Measurements from ENCODE around the gene KIF25. TPM values are rescaled to one million over a fixed set of nuclear protein-coding genes. Genes with fewer than 3 reads are reported as not detected.

The KIF25 gene
- total and polyA plus RNA-seq, 7 donors = 0.10 to 0.43 (median 0.20) TPM; not detected in 2

DNA sequence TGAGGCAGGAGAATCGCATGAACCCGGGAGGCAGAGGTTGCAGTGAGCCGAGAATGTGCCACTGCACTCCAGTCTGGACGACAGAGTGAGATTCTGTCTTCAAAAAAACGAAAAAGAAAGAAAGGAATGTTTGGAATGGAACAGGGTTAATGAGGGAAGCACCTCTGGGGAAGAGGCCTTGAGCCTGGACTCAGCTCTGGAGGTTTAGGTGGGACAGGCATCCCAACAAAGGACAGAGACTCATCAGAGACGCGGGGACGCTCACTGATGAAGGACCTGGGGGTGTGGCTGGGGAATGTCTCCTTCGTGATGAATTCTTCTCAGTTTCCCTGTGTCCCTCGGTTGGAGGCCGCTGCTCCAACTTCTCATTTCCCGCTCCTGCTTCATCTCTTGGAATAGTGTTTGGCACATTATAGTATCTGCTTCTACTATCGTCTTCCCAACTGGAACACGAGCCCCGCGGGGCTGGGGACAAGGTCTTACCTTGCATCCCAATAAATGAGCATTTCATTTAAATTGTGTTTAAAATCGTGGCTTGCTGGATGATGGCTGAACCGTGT lies 27.6 kb downstream of the KIF25 start:
- Histone ChIP-seq H3K4me3 (no peak overlapping the region), H3K27ac (no peak overlapping the region), H3K27me3 (ENCODE audit: insufficient read depth in 3 of 3, low read length in 2 of 3) (no peaks in the 10 kb centered on the region), H3K9me3 (no peaks in the 10 kb centered on the region), H3K36me3 (ENCODE audit: insufficient read depth in 1 of 2, low read depth in 1 of 2) (no peaks in the 10 kb centered on the region), H3K4me1 (no peaks in the 10 kb centered on the region)
- intact Hi-C loops (cut with DNase I) = no loop called here
- no peak for DNase-seq
- WGBS, 3 donors = 85 to 88% (median 86%) methylated on average over 18 of the region's 18 CpGs
- no peak for ATAC-seq
- TF ChIP-seq, protein P1, sequence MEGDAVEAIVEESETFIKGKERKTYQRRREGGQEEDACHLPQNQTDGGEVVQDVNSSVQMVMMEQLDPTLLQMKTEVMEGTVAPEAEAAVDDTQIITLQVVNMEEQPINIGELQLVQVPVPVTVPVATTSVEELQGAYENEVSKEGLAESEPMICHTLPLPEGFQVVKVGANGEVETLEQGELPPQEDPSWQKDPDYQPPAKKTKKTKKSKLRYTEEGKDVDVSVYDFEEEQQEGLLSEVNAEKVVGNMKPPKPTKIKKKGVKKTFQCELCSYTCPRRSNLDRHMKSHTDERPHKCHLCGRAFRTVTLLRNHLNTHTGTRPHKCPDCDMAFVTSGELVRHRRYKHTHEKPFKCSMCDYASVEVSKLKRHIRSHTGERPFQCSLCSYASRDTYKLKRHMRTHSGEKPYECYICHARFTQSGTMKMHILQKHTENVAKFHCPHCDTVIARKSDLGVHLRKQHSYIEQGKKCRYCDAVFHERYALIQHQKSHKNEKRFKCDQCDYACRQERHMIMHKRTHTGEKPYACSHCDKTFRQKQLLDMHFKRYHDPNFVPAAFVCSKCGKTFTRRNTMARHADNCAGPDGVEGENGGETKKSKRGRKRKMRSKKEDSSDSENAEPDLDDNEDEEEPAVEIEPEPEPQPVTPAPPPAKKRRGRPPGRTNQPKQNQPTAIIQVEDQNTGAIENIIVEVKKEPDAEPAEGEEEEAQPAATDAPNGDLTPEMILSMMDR (IDR thresholded peaks at IDR 0.05) = no peak

DNA sequence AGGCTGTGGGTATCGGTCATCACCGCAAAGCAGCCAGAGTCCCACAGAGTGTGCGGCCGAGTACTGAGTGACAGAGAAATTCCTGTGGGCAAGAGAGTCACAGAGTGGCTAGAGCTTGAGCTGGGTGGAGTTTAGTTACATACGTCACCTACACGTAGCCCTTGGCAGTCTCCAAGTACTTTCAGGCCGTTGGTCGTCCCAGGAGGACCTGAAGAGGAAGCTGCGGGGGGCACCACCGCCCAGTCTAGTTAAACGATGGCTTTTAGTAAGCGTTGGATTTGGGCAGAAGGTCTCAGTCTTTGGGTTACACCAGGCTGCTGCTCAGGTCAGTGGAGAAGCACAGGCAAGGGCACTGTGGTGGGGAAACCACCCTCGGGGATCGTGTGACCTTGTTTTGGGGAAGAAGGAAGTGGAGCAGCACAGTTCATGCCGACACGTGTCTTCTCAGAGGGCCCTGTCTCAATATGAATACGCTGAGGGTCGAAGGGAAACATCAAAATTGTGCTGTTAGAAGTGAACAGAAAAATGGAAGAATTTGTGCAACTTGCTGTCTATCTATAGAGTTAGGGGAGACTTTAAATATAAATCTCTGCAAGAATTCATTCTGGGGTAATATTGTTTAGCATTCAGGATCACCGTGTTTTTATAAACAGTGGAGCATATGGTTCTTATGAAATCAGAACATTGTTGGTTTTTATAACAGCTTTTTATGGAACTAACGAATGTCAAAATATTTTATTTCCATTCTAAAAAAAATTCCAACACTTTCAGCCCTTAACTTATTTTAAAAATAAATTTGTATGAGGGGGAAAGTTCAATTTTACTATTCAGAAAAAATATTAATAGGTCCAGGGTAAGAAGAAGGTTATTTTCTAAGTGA lies 28.6 kb downstream of the KIF25 start:
- TF ChIP-seq, protein P1 (IDR thresholded peaks at IDR 0.05) = no peak
- no peaks in the 10 kb centered on the region for H3K27me3 ChIP-seq (ENCODE audit: insufficient read depth in 3 of 3, low read length in 2 of 3)
- intact Hi-C loops (cut with DNase I) = no loop called here
- no peaks in the 10 kb centered on the region for H3K4me1 ChIP-seq
- no peaks in the 10 kb centered on the region for H3K36me3 ChIP-seq (ENCODE audit: insufficient read depth in 1 of 2, low read depth in 1 of 2)
- H3K9me3 ChIP-seq = no peaks in the 10 kb centered on the region
- H3K27ac ChIP-seq = no peak overlapping the region
- 84 to 88% (median 87%) methylated on average over 20 of the region's 20 CpGs for WGBS, 3 donors
- no peak for DNase-seq
- no peak overlapping the region for H3K4me3 ChIP-seq
- ATAC-seq = no peak

DNA sequence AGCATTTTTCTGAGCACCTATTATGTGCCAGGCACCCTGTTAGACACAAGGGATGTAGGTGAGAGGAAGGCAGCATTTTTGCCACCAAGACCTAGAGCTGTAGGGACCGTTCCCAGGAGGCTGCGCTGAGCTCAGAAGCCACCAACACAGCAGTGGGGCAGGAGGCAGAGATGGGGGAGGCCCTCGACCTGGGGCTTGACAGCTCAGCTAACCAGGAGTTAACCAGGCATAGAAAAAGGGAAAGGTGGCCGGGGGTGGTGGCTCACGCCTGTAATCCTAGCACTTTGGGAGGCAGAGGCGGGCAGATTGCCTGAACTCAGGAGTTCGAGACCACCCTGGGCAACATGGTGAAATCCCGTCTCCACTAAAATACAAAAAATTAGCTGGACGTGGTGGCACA lies 29.5 kb downstream of the KIF25 start:
- Histone ChIP-seq H3K4me1 (no peaks in the 10 kb centered on the region), H3K4me3 (no peak overlapping the region), H3K9me3 (no peaks in the 10 kb centered on the region), H3K36me3 (ENCODE audit: insufficient read depth in 1 of 2, low read depth in 1 of 2) (no peaks in the 10 kb centered on the region), H3K27ac (no peak overlapping the region), H3K27me3 (ENCODE audit: insufficient read depth in 3 of 3, low read length in 2 of 3) (no peaks in the 10 kb centered on the region)
- ATAC-seq (no peak), DNase-seq (no peak)
- intact Hi-C loops (cut with DNase I) = no loop called here
- TF ChIP-seq, protein P1 (IDR thresholded peaks at IDR 0.05) = no peak
- 93 to 96% (median 95%) methylated on average over 9 of the region's 9 CpGs for WGBS, 3 donors

DNA sequence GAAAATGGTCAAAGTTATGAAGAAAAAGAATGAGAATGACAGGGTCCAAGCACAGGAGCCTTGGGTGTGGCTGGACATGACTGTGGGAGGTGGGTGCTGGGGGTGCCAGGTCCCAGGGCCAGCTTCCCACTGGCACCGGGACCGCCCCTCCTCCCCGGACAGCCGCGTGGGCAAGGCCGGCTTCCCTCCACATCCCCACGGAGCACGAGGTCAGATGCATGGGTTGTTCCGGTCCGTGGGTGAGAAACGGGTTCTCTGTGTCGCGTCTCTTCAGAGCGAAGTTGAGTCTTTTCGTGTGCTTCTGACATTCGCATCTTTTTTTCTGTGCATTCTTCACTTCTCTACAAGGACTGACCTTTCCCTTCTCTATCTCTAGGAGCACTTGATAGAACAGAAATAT lies 30.1 kb downstream of the KIF25 start:
- TF ChIP-seq, protein P1 (IDR thresholded peaks at IDR 0.05) = no peak
- intact Hi-C loops (cut with DNase I) = no loop called here
- DNase-seq = no peak
- ATAC-seq = no peak
- Histone ChIP-seq H3K27me3 (ENCODE audit: insufficient read depth in 3 of 3, low read length in 2 of 3) (no peaks in the 10 kb centered on the region), H3K36me3 (ENCODE audit: insufficient read depth in 1 of 2, low read depth in 1 of 2) (no peaks in the 10 kb centered on the region), H3K9me3 (no peaks in the 10 kb centered on the region), H3K4me3 (no peak overlapping the region), H3K27ac (no peak overlapping the region), H3K4me1 (no peaks in the 10 kb centered on the region)
- 91 to 98% (median 93%) methylated on average over 16 of the region's 16 CpGs for WGBS, 3 donors
